H9 (cell line): ENCODE results near the gene FPR2. TPM values are rescaled to one million over a fixed set of nuclear protein-coding genes. Genes with fewer than 3 reads are reported as not detected.

ENCODE experiments used
- DNase-seq: peaks from one replicate; pipeline ENCODE4 v3.0.0-alpha.2; 2017
- H2AFZ ChIP-seq: one replicate; pipeline ENCODE4 v1.6.1; 2013; ENCODE audit warnings: mild to moderate bottlenecking, low read length, control low read depth, moderate library complexity
- H2AK5ac ChIP-seq: 2 replicates; pipeline ENCODE4 v1.6.1; 2013; ENCODE audit warnings: low read length, control low read depth, mixed read lengths; ENCODE audit not compliant: insufficient read length
- H2BK120ac ChIP-seq: one replicate; pipeline ENCODE4 v1.6.1; 2013; ENCODE audit warnings: low read depth, mild to moderate bottlenecking, low read length, control low read depth, inconsistent platforms; ENCODE audit not compliant: poor library complexity, severe bottlenecking
- H2BK12ac ChIP-seq: 2 replicates; pipeline ENCODE4 v1.6.1; 2013; ENCODE audit warnings: low read length, control low read depth, mixed read lengths, low read depth; ENCODE audit not compliant: insufficient read length
- H2BK15ac ChIP-seq: 2 replicates; pipeline ENCODE4 v1.6.1; 2013; ENCODE audit warnings: low read depth, low read length, control low read depth
- H2BK20ac ChIP-seq: one replicate; pipeline ENCODE4 v1.6.1; 2013; ENCODE audit warnings: low read depth, mild to moderate bottlenecking, low read length, control low read depth, inconsistent platforms; ENCODE audit not compliant: poor library complexity, severe bottlenecking
- H2BK5ac ChIP-seq: 2 replicates; pipeline ENCODE4 v1.6.1; 2013; ENCODE audit warnings: low read length, control low read depth, mixed read lengths; ENCODE audit not compliant: insufficient read length
- H3K14ac ChIP-seq: 2 replicates; pipeline ENCODE4 v1.6.1; 2013; ENCODE audit warnings: low read length, control low read depth; ENCODE audit not compliant: insufficient read depth
- H3K18ac ChIP-seq: 2 replicates; pipeline ENCODE4 v1.6.1; 2013; ENCODE audit warnings: low read depth, mild to moderate bottlenecking, mixed read lengths, low read length, control low read depth; ENCODE audit not compliant: insufficient read length
- H3K23ac ChIP-seq: 2 replicates; pipeline ENCODE4 v1.6.1; 2013; ENCODE audit warnings: low read length, control low read depth, mixed read lengths, low read depth; ENCODE audit not compliant: insufficient read length
- H3K23me2 ChIP-seq: 2 replicates; pipeline ENCODE4 v1.6.1; 2013; ENCODE audit warnings: low read depth, mild to moderate bottlenecking, mixed read lengths, low read length, control low read depth; ENCODE audit not compliant: insufficient read length, poor library complexity, severe bottlenecking
- H3K27ac ChIP-seq: 2 replicates; pipeline ENCODE4 v1.5.1; 2013; ENCODE audit warnings: low read length, control low read depth, mixed read lengths, low read depth; ENCODE audit not compliant: insufficient read length
- H3K27me3 ChIP-seq: 2 replicates; pipeline ENCODE4 v1.6.1; 2013; ENCODE audit warnings: low read length, control low read depth, inconsistent platforms; ENCODE audit not compliant: insufficient read depth
- H3K4ac ChIP-seq: 2 replicates; pipeline ENCODE4 v1.6.1; 2013; ENCODE audit warnings: low read depth, mild to moderate bottlenecking, control low read depth, inconsistent platforms, low read length, moderate library complexity
- H3K4me1 ChIP-seq: 2 replicates; pipeline ENCODE4 v1.6.1; 2013; ENCODE audit warnings: low read length, control low read depth, inconsistent platforms; ENCODE audit not compliant: insufficient read depth
- H3K4me2 ChIP-seq: 2 replicates; pipeline ENCODE4 v1.6.1; 2013; ENCODE audit warnings: low read length, control low read depth, mixed read lengths; ENCODE audit not compliant: insufficient read length, insufficient read depth
- H3K56ac ChIP-seq: 2 replicates; pipeline ENCODE4 v1.6.1; 2013; ENCODE audit warnings: low read depth, mild to moderate bottlenecking, mixed read lengths, low read length, control low read depth; ENCODE audit not compliant: insufficient read length
- H3K79me1 ChIP-seq: 2 replicates; pipeline ENCODE4 v1.6.1; 2013; ENCODE audit warnings: low read depth, mild to moderate bottlenecking, moderate library complexity, low read length, control low read depth, inconsistent platforms; ENCODE audit not compliant: insufficient read depth, poor library complexity, severe bottlenecking
- H3K79me2 ChIP-seq: 2 replicates; pipeline ENCODE4 v1.6.1; 2013; ENCODE audit warnings: low read length, control low read depth, inconsistent platforms; ENCODE audit not compliant: insufficient read depth
- H3K9ac ChIP-seq: 2 replicates; pipeline ENCODE4 v1.6.1; 2013; ENCODE audit warnings: low read length, control low read depth, mixed read lengths; ENCODE audit not compliant: insufficient read length; ENCODE audit errors: extremely low read depth
- H3K9me3 ChIP-seq: one replicate; pipeline ENCODE4 v1.6.1; 2013; ENCODE audit warnings: low read depth, low read length, inconsistent platforms; ENCODE audit not compliant: control insufficient read depth
- H3T11ph ChIP-seq: one replicate; pipeline ENCODE4 v1.6.1; 2013; ENCODE audit warnings: mild to moderate bottlenecking, low read length, control low read depth, inconsistent platforms
- H4K20me1 ChIP-seq: one replicate; pipeline ENCODE4 v1.6.1; 2013; ENCODE audit not compliant: control insufficient read depth, insufficient read length, insufficient read depth
- H4K5ac ChIP-seq: 2 replicates; pipeline ENCODE4 v1.6.1; 2013; ENCODE audit warnings: low read depth, mild to moderate bottlenecking, mixed read lengths, low read length, control low read depth; ENCODE audit not compliant: insufficient read length
- H4K8ac ChIP-seq: replicated peaks from 2 replicates; pipeline ENCODE4 v1.6.1; 2013; ENCODE audit warnings: low read length, control low read depth, mixed read lengths, low read depth; ENCODE audit not compliant: insufficient read length
- H4K91ac ChIP-seq: 2 replicates; pipeline ENCODE4 v1.6.1; 2013; ENCODE audit warnings: low read depth, mild to moderate bottlenecking, moderate library complexity, mixed read lengths, low read length, control low read depth; ENCODE audit not compliant: insufficient read length
- H3K27ac Mint-ChIP-seq, 3 experiments: 2 replicates in 2 of 3; 3 replicates in 1 of 3; pipeline ENCODE4 v1.8.0; 2020 to 2021; ENCODE audit warnings: mixed read lengths in 3 of 3, mild to moderate bottlenecking in 1 of 3, moderate library complexity in 1 of 3
- H3K27me3 Mint-ChIP-seq: 2 replicates; pipeline ENCODE4 v1.8.0; 2021; ENCODE audit warnings: low read depth, mild to moderate bottlenecking, moderate library complexity, mixed read lengths
- H3K36me3 Mint-ChIP-seq, 3 experiments: 2 replicates in 2 of 3; 3 replicates in 1 of 3; pipeline ENCODE4 v1.8.0; 2020 to 2021; ENCODE audit warnings: low read depth in 3 of 3, mixed read lengths in 3 of 3; ENCODE audit not compliant: insufficient read depth in 1 of 3
- H3K4me1 Mint-ChIP-seq, 2 experiments: 2 replicates each; pipeline ENCODE4 v1.8.0; 2020; ENCODE audit warnings: mixed read lengths in 2 of 2
- H3K4me3 Mint-ChIP-seq, 2 experiments: 2 replicates in 1 of 2; 3 replicates in 1 of 2; pipeline ENCODE4 v1.8.0; 2020 to 2021; ENCODE audit warnings: mild to moderate bottlenecking in 2 of 2, mixed read lengths in 2 of 2, moderate library complexity in 1 of 2
- H3K9me3 Mint-ChIP-seq, 2 experiments: 2 replicates in 1 of 2; 3 replicates in 1 of 2; pipeline ENCODE4 v1.8.0; 2020; ENCODE audit warnings: mild to moderate bottlenecking in 2 of 2, mixed read lengths in 2 of 2, moderate library complexity in 1 of 2
- WGBS: extraction: QIAGEN DNeasy Blood & Tissue Kit; methylation state at CpG from one replicate; pipeline ENCODE4 v1.1.7; 2013; ENCODE audit warnings: missing lambda C conversion rate, low lambda C conversion rate, mixed read lengths; ENCODE audit not compliant: insufficient read length; ENCODE audit errors: extremely low coverage; 5-methylcytosine and 5-hydroxymethylcytosine counted together
- total RNA-seq: library from RNA; stranded (reverse); gene quantifications from 2 replicates; pipeline ENCODE4 v1.2.1, GENCODE V29; 2021
- TF ChIP-seq, protein P1 (sequence below): fragments of 200-600 bp; sonication (generic); conservative IDR thresholded peaks from 3 replicates; pipeline ENCODE4 v1.8.0; 2021; ENCODE audit warnings: antibody characterized with exemption, mild to moderate bottlenecking

The FPR2 gene
- total RNA-seq, 1 experiment from 2014 or later, result not detected

DNA sequence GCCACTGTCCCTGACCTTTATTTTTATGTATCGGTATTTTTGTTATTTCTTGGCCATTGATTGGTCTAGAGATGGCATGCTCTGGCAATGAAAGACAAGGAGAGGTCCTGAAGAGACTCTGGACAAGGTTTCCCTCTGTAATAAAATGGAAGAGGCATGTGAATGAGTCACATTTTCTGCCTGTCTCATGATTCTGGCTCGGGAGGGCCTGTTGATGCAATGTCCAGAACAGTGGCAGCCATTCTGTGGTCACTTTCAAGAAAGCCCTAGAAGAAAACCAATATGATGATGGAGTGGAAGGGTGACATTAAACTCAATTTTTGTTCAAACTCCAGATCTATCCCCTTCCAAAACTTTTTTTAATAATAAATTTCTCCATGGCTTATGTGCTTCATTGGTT is 32.0 kb downstream of the FPR2 start:
- Histone ChIP-seq H2BK12ac (no peak overlapping the region), H3K56ac (no peak overlapping the region), H2AK5ac (no peak overlapping the region), H2BK15ac (no peak overlapping the region), H2AFZ (no peak overlapping the region), H3K14ac (no peak overlapping the region), H3K9me3 (no peaks in the 10 kb centered on the region), H3K4me2 (no peak overlapping the region), H4K91ac (no peak overlapping the region), H3K23me2 (no peaks in the 10 kb centered on the region), H3K27me3 (no peaks in the 10 kb centered on the region), H4K5ac (no peak overlapping the region), H4K20me1 (no peaks in the 10 kb centered on the region), H2BK5ac (no peak overlapping the region), H3K27ac (no peak overlapping the region), H2BK20ac (no peak overlapping the region), H3K23ac (no peak overlapping the region), H3T11ph (no peak overlapping the region), H3K4ac (no peak overlapping the region), H3K79me1 (no peaks in the 10 kb centered on the region), H3K4me1 (no peaks in the 10 kb centered on the region), H3K79me2 (no peaks in the 10 kb centered on the region), H2BK120ac (no peak overlapping the region), H4K8ac (no peak overlapping the region), H3K18ac (no peak overlapping the region), H3K9ac (no peak overlapping the region)
- Mint-ChIP-seq H3K4me1 (no peaks in the 10 kb centered on the region), H3K27ac (no peak overlapping the region; a peak in 1 of 7 replicates), H3K4me3 (no peak overlapping the region), H3K27me3 (peaks cover 9% of the 10 kb centered on the region), H3K9me3 (peaks cover 74 to 83% of the 10 kb centered on the region in 2 experiments), H3K36me3 (peaks cover 0 to 6% (median 3%) of the 10 kb centered on the region in 3 experiments; a peak in 1 of 7 replicates)
- DNase-seq, result no peak
- no CpG with 5 or more reads among the region's 2 CpGs for WGBS
- TF ChIP-seq, protein P1, sequence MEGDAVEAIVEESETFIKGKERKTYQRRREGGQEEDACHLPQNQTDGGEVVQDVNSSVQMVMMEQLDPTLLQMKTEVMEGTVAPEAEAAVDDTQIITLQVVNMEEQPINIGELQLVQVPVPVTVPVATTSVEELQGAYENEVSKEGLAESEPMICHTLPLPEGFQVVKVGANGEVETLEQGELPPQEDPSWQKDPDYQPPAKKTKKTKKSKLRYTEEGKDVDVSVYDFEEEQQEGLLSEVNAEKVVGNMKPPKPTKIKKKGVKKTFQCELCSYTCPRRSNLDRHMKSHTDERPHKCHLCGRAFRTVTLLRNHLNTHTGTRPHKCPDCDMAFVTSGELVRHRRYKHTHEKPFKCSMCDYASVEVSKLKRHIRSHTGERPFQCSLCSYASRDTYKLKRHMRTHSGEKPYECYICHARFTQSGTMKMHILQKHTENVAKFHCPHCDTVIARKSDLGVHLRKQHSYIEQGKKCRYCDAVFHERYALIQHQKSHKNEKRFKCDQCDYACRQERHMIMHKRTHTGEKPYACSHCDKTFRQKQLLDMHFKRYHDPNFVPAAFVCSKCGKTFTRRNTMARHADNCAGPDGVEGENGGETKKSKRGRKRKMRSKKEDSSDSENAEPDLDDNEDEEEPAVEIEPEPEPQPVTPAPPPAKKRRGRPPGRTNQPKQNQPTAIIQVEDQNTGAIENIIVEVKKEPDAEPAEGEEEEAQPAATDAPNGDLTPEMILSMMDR, result no peak
